ENCODE results near the gene FOXD4L1. TPM values are rescaled to one million over a fixed set of nuclear protein-coding genes. Genes with fewer than 3 reads are reported as not detected.
"Not testable (repeated sequence)": the region's sequence is repeated elsewhere in the genome, so short reads cannot be mapped to it uniquely, and the experiment has no call there.

Gene FOXD4L1
- under 1 TPM; 0.09 to 0.26 (median 0.16) TPM for polyA plus RNA-seq (ENCODE audit: insufficient read length in 3 of 3)
- long read RNA-seq, donor 1, result 0 reads
- long read RNA-seq, donor 2, partial matches to known transcripts, result 0 of 1 reads
- long read RNA-seq, donor 2, other reads (novel, unspliced or antisense), result 0 of 1 reads
- long read RNA-seq, donor 3, result 0 reads
- long read RNA-seq, donor 4, partial matches to known transcripts, result 0 of 1 reads
- long read RNA-seq, donor 4, other reads (novel, unspliced or antisense), result 0 of 1 reads
- long read RNA-seq, donor 5, result 0 reads
- long read RNA-seq, donor 6, result 0 reads
- long read RNA-seq, donor 7, result 0 reads
- long read RNA-seq, donor 8, result 0 reads
- long read RNA-seq, donor 9, result 0 reads
- long read RNA-seq, donor 10, partial matches to known transcripts, result 0 of 1 reads
- long read RNA-seq, donor 10, other reads (novel, unspliced or antisense), result 0 of 1 reads
- long read RNA-seq, donor 11, result 0 reads
- long read RNA-seq, donor 12, result 0 reads
- long read RNA-seq, donor 13, partial matches to known transcripts, result 0 of 1 reads
- long read RNA-seq, donor 13, other reads (novel, unspliced or antisense), result 0 of 1 reads
- long read RNA-seq, donor 14, result 0 reads
- long read RNA-seq, donor 15, result 0 reads
- long read RNA-seq, donor 16, result 0 reads

DNA sequence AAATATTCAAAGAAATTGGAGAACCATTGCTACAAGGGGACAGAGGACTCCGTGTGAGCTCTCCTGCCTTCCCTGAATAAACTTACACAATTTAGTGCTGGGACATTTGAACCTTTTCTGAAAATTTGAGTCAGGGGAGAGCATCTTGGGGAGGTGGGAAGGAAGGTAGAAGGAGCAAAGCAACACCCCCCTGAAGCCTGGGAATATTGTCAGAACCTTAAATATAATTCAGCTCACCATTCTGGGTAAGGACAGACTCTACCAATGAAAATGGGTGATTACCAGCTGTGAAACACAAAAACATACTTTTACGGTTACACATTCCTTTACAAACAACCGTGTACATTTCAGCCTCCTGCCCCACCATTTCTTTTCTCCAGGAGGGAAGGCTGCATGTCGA, at the start of gene FOXD4L1:
TSS of gene FOXD4L1 (plus strand) at position 301 of the 400 bp plus-strand sequence. CDS start 592 bp downstream, outside the sequence.
- not testable (repeated sequence) for DNase-seq

DNA sequence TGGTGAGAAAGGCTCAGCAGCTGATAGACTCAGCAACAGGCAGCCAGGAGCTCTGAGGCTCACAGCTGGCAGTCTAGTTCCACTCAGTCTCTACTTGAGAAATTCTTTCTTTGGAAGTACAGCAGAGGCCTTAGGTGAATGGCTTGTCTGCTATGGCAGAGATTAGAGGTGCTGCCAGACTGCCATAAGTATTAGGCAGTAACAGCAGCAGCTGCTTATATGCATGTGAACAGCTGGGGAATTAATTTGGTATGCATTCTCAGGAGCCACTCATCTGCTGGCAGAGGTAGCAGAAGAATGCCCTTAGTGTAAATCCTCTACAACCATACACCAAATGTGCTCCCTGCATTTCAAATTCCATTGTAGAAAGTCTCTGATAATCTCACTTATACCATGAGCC, 32.7 kb upstream of the FOXD4L1 start:
- not testable (repeated sequence) for DNase-seq

DNA sequence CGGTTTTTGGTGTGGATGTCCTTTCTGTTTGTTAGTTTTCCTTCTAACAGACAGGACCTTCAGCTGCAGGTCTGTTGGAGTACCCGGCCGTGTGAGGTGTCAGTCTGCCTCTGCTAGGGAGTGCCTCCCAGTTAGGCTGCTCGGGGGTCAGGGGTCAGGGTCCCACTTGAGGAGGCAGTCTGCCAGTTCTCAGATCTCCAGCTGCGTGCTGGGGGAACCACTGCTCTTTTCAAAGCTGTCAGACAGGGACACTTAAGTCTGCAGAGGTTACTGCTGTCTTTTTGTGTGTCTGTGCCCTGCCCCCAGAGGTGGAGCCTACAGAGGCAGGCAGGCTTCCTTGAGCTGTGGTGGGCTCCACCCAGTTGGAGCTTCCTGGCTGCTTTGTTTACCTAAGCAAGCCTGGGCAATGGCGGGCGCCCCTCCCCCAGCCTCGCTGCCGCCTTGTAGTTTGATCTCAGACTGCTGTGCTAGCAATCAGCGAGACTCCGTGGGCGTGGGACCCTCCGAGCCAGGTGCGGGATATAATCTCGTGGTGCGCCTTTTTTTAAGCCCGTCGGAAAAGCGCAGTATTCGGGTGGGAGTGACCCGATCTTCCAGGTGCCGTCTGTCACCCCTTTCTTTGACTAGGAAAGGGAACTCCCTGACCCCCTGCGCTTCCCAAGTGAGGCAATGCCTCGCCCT, 21.6 kb upstream of the FOXD4L1 start:
- not testable (repeated sequence) for DNase-seq

DNA sequence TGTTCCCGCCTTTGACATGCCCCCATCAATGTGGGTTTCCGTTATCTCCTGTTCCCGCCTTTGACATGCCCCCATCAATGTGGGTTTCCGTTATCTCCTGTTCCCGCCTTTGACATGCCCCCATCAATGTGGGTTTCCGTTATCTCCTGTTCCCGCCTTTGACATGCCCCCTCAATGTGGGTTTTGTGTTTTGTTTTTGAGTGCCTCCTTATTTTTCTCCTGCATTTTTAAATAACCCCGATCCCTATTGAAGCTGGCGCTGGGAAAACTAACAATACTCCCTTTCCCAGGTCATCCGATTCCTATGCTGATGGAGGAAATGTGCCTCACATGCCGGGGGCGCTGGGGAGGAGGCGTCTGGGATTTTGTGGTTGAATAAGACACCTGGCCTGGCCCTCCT, 1.9 kb upstream of the FOXD4L1 start:
- not testable (repeated sequence) for DNase-seq

DNA sequence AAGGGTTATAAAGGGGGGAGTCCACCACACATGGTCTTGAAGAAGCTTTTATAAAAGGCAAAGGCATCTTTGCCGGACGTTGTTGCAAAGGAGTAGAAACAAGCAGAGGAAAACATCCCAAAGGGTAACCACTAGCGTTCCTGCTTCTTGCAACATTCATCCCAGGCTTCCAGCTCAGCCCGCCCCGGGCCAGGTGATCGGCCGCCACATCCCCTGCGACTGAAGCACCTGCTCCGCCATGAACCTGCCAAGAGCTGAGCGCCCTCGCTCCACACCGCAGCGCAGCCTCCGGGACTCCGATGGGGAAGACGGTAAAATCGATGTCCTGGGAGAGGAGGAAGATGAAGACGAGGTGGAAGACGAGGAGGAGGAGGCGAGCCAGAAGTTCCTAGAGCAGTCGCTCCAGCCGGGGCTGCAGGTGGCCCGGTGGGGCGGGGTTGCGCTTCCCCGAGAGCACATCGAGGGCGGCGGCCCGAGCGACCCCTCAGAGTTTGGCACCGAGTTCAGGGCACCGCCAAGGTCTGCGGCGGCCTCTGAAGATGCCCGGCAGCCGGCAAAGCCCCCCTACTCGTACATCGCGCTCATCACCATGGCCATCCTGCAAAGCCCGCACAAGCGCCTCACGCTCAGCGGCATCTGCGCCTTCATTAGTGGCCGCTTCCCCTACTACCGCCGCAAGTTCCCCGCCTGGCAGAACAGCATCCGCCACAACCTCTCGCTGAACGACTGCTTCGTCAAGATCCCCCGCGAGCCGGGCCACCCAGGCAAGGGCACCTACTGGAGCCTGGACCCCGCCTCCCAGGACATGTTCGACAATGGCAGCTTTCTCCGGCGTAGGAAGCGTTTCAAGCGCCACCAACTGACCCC, 787 bp downstream of the FOXD4L1 start:
- not testable (repeated sequence) for DNase-seq

DNA sequence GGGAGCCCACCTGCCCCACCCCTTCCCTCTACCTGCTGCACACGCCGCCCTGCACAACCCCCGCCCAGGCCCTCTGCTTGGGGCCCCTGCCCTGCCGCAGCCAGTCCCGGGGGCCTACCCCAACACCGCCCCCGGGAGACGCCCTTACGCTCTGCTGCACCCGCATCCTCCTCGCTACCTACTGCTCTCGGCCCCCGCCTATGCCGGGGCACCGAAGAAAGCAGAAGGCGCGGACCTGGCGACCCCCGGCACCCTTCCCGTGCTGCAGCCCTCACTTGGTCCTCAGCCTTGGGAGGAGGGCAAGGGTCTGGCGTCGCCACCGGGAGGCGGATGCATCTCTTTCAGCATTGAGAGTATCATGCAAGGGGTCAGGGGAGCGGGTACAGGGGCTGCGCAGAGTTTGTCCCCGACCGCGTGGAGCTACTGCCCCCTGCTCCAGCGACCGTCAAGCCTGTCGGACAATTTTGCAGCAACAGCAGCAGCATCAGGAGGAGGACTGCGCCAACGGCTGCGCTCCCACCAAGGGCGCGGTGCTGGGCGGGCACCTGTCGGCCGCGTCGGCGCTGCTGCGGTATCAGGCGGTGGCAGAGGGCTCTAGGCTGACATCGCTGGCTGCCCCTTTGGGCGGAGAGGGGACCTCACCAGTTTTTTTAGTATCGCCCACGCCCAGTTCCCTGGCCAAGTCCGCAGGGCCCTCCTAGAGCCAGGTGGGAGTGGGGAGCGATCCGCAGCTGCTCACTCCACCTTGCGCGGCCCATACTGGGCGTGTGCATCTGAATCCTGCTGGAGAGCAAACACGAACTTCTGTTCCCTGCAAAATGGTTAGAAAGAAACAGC, 1.6 kb downstream of the FOXD4L1 start:
- not testable (repeated sequence) for DNase-seq

DNA sequence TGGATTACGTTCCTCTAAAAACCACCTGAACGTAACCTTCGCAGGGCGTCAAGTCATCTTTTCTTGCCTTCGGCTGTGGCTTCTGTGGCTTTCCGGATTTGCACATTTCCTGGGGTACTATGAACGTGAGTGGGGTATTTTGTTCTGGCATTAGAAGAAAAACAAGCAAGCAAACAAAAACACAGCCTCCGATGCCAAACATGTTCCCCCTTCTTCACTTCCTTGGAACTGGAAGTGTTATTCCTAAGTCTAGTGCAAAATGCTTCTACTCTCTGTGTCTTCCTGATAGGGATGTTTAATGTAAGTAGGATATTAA, 2.2 kb downstream of the FOXD4L1 start:
- not testable (repeated sequence) for DNase-seq

DNA sequence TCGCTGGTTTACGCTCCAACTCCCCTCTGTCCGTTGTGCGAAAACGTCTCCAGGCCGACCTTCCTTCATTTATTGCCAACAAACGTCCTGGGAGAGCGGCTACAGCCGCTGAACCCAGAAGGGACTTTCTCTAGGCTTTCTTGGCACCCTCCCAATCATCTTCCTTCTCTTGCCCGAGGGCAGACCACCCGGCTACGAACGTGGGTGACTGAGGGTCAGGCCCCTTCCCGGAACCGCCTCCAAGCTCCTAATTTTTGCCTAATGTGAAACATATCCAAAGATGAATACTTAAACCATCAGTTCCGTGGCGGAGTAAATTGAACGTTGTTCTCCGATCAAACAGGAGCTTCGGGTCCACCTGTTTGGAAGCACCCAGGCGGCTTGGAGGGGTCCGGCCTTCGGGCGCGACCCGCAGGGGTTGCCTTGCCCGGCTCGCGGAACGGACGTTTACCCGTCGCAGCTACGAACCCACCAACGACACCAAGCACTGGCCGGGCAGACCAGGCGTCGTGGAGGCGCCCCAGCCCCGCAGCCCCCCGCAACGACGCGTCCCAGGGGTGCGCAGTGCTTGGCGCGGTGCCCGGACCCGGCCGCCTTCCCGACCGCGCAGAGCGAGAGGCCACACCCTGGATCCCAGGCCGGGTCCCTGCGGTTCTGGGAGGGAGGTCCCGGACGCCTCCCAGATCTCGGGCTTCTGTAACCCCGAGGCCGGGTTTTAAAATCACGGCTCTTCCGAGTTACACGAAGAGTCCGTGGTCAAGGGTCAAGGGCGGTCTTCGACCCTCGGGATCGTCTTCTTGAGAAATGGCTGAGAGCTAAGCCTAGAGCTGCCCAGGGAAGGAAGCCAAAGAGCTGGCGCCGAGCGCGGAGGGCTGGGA, 4.0 kb downstream of the FOXD4L1 start:
- DNase-seq, result not testable (repeated sequence)

DNA sequence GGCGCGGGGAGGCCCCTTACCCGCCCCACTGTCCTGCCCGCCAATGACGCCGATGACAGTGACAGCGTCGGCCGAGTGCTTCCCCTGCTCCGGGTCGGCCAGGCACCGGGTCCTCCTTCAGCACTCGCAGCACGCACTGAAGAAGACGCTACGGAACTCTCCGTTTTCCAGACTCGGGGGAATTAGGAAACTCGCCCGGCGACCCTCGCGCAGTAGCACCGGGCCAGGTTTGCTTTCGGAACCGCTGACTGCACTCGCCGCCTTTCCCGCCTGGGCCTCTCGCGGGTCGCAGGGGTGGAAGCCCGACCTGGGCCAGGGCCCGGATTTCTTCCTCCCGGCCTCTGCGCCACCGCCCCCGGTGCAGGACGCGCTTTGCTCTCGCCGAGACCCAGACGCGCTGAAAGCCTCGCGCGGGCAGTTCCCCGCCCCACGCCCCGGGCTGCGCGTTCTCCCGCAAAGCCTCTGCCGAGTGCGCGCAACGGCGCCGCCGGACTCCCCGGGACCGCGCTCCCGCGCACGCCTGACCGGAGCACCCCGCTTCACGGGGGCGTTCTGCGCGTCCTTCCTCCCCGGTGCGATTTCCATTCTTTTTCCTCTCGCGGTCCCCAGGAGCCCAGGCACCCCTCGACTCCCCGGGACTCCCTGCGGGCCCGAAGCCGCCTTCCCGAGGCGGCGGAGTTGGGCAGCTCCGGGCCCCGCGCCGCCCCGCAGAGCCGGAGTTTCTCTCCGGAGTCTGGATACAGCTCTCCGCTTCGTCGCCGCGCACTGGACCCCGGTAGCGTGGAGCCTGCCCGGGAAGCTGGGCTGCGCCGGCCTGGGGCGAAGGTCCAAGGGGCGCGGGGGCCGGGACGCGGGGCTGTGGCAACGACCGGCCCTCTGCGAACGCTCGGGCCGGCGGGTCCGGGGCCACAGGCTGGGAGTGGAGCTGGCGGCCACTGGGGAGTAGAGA, 4.9 kb downstream of the FOXD4L1 start:
- DNase-seq, result not testable (repeated sequence)

DNA sequence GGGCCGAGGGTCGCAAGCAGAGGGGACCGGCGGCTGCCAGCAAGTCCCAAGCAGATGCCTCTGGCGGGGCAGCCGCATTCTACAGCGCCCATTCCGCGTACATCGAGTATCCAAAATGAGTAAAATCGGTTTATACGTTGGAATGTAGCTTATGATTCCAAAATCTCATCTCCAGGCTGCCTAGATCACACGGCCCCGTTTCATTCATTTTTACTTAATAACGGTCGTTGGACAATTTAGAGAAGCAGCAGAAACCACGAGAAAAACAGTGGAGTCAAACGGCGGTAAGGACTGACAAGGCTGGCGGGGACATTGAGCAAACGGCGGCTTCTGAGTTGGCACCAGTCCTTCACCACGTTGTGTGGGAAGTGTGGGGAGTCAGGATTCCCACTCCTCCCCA, 5.6 kb downstream of the FOXD4L1 start:
- DNase-seq, result not testable (repeated sequence)

DNA sequence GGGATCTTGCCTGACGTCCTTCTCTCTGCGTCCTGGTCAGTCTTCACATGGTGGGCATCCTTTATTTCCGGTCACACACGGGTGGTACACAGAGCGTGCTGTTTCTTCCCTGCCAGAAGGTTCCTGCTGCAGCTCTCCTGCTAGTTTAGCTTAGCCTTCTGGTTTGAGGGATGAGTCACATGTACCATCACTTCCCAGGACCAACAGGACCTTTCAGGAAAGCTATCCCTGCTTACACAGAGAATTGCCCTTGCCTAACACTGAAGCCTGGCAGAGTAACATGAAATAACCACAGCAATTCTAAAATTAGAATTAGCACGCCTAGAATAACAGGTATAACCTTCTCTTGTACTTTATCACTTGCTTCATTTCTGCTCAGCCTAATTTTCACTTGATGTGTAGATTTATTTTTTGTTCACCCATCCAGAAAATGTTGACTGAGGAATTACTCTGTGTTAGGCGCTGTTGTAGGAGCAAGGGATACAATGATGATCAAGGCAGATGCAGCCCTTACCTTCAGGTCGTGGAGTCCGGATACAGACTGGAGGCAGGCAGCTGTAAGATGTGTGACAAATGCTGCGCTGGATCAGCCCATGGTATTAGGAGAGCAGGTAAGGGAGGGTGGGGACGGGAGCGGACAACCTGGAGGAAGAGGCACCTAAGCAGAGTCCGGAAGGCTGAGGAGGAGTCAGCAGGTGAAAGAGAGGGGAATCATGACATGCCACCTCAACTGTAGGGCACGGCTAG, 9.1 kb downstream of the FOXD4L1 start:
- DNase-seq, result not testable (repeated sequence)

DNA sequence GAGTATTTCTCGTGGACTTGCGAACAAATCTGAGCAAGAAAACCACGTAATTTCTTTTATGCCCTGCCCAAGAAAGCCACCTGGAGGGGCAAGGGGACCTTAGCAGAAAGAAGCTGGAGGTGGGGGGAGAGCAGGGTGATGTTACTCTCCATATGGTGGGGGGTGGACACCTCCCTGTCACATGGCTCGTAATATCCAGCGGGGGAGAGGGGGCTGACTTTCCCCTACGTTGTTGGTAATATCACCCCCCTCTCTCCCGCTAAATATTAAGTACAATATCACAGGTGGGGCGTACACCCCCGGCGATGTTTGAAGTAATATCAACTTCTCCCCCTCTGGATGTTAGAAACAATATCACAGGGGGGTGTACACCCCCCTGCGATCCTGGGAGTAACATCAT, 9.7 kb downstream of the FOXD4L1 start:
- DNase-seq, result not testable (repeated sequence)

DNA sequence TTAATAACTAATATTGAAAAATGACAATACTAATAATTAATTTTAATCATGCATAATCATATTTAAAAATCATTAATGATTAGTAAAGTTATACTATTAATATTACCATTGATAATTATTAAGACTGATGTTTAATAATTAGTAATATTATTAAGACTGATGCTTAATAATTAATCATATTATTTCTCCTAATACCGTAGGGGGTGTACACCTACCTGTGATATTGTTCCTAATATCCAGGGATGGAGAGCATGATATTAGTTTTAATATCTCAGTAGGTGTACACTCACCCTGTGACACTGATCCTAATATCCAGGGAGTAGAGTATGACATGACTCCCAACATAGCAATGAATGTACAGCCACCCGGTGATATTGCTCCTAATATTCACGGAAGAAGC, 12.4 kb downstream of the FOXD4L1 start:
- not testable (repeated sequence) for DNase-seq

DNA sequence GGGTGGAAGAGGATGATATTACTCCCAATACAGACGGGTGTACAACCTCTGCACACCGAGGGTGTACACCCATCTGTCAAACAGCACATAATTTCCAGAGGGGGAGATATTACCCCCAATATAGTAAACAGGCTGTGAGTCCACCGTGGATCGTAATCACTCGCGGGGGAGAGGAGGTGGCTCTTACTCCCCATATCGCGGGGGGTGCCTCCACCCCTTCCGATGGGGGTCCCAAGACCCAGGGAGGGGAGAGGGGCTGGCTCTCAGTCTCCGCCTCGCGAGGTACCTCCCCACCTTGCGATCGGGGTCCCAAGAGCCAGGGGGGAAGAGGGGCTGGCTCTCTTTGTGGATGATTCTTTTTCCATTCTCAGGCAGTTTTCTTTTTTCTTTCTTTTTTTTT, 13.4 kb downstream of the FOXD4L1 start:
- not testable (repeated sequence) for DNase-seq

DNA sequence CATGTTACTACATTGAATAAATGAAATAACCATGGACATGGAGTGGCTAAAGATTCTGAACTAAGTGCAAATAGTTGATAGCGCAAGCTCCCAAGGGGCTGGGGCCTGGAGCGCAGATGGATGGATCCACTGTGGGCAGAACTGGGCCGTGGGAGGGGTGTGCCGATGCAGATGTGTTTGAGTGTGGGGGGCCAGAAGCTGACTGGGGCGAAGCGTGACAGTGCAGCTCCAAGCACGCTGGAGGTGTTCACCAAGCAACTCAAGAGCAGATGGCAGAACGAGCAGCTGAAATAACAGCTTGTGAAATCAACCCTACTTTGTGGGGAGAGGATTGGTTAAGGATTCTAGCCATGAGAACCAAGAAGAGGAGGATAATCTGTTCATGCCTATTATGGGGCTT, 17.0 kb downstream of the FOXD4L1 start:
- not testable (repeated sequence) for DNase-seq

DNA sequence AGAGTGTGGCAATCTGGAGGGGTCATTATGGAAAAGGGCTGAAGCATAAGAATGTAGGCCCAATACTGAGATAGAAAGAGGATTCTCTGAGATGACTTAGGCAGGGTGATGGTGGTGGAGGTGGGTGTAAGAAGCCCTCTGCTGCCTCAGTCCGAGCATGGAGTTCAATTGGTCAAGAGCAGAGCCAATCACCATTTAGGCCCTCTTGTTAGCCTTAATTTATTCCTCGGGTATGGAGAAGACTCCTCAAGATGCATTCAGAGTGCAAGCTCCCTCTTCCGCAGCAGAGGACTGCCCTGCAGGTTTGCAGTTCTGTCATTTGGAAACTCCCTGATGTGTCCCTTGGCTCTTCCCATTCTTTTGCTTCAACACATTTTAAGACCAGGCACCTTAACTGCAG, 17.5 kb downstream of the FOXD4L1 start:
- DNase-seq, result not testable (repeated sequence)

DNA sequence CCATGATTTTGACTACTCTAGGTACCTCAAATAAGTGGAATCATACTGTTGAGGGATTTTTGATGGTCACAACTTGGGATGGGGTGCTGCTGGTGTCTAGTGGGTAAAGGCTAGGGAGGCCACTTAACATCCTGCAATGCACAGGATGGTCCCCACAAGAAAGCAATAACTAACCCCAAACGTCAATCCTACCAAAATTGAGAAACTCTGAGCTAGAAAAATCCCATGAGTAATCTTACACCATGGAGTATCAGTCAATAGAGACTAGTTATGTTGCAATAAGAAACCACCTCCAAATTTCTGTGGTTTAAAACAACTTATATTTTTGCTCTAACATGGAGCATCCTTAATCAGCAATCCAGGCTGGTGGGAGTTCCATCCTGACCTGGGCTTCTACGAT, 18.6 kb downstream of the FOXD4L1 start:
- not testable (repeated sequence) for DNase-seq

DNA sequence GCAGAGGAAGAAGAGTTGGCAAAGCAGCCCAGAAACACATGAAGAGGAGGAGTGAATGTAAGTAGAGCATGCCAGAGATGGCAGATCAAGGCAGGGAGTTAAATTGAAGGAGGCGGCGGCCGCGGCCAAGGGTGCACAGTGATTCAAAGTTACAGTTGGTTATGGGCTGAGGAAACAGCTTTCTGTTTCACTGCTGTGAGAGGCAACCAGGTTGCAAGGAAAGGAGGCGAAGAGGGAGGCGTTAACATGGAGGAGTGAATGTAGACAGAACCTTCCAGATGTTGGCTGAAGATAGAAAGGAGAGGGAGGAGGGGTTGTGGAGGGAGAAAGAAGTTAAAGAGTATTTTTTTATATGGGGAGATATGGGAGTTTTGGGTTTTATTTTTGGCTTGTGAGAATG, 22.4 kb downstream of the FOXD4L1 start:
- DNase-seq, result not testable (repeated sequence)
